Non-pigmented ciliary epithelial cell (primary cell): ENCODE measurements around the gene NIN.
"Not testable (repeated sequence)": the region's sequence is repeated elsewhere in the genome, so short reads cannot be mapped to it uniquely, and the experiment has no call there.

ENCODE experiments used
- DNase-seq: peaks from one replicate; pipeline ENCODE4 v3.0.0-alpha.2; 2010; ENCODE audit warnings: low read depth

Gene NIN

DNA sequence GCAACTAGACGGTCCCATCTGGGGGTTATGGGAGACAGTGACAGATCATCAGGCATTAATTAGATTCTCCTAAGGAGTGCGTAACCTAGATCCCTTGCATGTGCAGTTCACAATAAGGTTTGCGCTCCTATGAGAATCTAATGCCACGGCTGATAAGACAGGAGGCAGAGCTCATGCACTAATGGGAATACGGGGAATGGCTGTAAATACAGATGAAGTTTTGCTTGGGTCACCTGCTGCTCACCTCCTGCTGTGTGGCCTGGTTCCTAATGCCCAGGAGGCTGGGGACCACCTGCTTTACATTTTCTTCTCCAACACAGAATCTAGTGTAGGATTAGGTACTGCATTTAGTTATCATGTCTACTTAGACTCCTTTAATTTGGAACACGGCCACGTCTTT, 113.2 kb downstream of the NIN start:
- no peak for DNase-seq

- no peak for DNase-seq
Measured at GRCh38 chr14:50714450-50715073, 116.4 kb downstream of the NIN start.

DNA sequence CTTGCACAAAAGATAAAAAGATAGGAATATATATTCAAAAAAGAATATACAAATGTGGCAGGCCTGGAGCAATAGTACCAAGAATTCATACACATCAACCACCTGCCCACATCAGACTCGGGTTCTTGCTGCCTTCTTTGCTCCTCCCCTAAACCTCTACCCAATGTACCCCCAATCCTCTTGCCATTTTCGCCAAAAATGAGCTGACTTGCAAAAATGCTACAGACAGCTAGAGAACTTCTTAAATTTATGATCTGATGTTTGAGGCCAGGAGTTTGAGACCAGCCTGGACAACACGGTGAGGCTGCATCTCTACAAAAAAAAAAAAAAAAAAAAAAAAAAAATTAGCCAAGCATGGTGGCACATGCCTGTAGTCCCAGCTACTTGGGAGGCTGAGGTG, 119.9 kb downstream of the NIN start:
- DNase-seq, result no peak

DNA sequence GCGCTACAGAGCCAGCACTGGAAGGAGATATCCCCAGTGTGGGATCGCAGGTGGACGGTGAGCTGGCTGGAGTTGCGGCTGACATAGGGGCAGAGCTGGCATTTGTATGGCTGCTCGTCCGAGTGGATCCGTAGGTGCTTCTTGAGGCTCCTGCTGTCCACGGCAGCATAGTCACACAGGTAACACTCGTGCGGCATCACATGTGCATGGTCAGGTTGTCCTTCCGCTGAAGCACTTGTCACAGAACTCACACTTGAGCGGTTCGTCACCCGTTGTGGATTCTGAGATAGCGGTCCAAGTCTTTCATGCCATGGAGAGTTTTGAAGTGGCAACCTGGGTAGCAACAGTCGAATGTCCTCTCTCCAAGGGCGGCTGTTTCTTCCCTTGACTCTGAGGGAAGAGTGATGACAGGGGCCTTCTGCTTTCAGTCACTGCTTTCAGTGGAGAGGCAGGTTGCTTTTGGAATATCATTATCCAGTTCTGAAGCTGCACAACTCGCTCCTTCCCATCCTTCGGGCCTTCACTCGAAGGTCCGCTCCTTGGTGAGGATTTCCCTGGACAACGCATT, 125.9 kb downstream of the NIN start:
- DNase-seq, result no peak

DNA sequence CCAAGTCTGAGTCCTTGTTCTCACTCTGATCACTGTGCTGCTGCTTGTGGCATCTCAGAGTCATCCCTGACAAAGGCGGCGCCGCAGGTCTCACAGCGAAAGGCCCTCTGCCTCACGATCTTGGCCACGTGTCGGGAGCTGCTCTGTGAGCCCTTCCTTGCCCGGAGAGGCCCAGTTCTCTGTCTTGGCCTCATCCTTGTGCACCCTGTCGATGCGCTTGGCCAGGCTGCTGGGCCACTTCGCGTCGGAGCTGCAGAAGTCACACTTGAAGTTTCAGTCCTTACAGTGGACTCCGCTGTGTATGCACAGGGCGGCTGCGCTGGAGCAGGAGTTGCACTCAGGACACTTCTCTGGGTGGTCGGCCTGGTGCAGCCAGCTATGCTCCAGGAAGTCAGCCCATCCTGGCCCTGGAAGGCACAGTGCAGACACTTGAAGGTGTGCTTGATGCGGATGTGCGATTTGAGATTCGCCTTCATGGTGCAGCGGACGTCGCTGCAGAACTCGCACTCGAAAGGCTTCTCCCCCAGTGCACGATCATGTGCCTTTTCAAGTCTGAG, 126.4 kb downstream of the NIN start:
- no peak for DNase-seq

GRCh38 chr14:50697659-50698290, 133.2 kb downstream of the NIN start:
- DNase-seq, result no peak

DNA sequence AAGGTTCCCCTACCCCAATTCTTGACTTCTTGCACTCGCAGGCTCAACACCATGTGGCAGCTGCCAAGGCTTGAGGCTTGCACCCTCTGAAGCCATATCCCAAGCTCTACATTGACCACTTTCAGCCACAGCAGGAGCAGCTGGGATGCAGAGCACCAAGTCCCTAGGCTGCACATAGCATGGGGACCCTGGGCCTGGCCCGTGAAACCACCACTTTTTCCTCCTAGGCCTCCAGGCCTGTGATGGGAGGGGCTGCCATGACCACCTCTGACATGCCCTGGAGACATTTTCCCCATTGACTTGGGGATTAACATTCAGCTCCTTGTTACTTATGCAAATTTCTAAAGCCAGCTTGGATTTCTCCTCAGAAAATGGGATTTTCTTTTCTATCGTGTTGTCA, 136.7 kb downstream of the NIN start:
- DNase-seq, result not testable (repeated sequence)

DNA sequence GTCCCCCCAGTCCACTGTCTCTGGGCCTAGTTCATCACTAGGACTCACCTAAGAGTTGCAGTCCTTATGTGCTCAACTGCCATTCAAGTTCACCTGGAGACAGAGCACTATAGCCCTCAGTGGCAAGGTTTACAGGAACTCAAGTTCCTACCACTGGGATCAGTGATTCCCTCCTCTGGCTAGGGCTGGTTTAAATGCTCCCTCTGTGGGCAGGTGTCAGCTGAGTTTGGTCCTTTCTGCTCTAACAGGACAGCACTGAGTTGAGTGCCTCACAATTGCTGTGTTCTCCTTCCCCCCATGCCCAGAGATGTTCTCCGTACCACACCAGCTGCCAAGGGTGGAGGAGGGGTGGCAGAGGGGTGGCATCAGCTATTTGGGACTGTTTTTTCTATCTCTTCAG, 142.1 kb downstream of the NIN start:
- DNase-seq, result no peak

- no peak for DNase-seq
Measured at GRCh38 chr14:50679674-50680073, 151.3 kb downstream of the NIN start.

DNA sequence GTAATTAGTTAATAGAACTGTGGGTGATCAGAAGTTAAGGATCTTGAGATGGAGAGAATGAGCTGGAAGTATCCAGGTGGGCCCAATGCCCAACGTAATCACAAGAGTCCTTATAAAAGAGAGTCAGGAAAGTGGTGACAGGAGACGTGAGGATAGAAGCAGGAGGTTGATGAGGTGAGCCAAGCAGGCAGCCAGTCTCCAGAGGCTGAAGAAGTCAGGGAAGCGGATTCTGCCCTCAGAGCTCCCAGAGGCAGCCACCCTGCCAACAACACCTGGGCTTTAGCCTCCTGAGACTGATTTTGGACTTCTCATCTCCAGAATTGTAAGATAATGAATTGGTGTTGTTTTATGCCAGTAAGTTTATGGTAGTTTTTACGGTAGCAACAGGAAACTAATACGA, 152.8 kb downstream of the NIN start:
- no peak for DNase-seq

DNA sequence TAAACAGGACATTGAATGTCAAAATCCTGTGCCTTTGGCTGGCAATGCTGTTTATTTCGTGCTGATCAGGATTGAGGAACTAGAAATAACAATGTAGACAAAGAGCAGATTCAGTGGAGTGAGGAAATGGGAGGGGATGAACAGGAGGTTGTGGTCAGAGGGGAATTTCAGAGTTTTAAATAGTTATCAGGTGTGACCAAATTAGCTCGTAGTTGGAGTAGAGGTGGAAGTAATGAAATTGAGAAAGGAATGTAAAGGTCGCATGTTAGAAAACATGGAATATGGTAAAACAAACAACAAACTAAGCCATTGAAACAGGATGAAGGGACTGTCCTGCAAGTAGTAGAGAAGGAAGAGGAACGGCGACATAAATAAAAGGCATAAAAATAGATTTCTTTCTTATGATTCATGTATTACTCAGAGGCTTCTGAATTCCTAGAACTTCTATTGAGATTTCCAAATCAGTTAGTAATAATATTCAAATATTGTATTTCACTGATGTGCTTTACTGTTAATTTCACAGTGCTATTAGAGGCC, 153.4 kb downstream of the NIN start:
- DNase-seq, result no peak

DNA sequence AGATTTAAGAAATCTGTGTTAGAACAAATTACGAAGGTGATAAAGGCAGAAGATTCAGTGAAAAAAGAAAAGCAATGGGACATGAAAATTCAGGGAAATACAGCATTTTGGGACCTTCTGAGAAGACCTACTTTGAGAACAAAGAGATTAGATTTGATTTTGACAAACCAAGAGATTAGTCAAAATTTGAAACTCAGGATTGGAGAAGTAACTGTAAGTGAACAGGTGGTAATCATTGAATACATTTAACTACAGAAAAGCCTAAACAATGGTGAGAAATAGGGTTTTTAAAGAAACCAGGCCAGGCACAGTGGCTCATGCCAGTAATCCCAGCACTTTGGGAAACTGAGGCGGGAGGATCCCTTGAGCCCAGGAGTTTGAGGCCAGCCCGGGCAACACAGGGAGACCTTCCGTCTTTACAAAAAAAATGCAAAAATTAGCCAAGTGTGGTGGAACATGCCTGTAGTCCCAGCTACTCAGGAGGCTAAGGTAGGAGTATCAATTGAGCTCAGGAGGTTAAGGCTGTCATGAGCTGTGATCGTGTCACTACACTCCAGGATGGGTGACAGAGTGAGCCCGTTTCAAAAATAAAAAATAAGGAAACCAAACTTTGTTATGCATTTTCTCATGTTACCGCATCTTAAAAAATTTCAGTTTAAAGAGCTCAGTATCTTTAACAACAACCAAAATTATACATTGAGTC, 154.0 kb downstream of the NIN start:
- no peak for DNase-seq

DNA sequence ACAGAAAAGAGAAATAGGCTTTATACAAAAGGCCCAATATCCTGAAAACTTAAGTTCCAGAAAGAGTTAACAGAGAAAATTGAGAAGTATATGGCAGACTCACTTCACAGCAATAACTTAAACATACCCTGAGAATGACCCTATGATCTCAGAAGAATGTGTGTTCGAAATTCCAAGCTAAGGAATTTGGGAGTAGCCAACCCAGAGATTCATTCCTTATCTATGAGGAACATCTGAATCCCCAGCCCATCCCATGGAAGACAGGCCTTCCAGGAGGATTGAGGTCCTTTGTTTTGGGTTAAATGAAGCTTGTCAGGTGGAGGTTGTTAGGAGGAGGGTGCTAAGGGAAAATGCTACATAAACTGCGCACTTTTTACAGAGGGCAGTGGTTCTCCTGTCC, 155.4 kb downstream of the NIN start:
- DNase-seq, result no peak

GRCh38 chr14:50670866-50671256, 160.1 kb downstream of the NIN start:
- DNase-seq, result no peak

GRCh38 chr14:50670196-50670865, 160.6 kb downstream of the NIN start:
- DNase-seq, result no peak
